K562 (cell line): Measurements from ENCODE around the gene SUPT16H.

Experiments used
- CEBPB ChIP-seq: fragments of 450-650 bp; IDR thresholded peaks from 2 replicates; pipeline ENCODE4 v1.6.1; 2016; ENCODE audit warnings: missing genetic modification characterization, missing compliant biosample characterization
- HNRNPUL1 ChIP-seq: fragments of 200-400 bp; formaldehyde crosslinking; IDR thresholded peaks from 2 replicates; pipeline ENCODE4 v1.6.1; 2017; ENCODE audit warnings: low read length
- RBM39 ChIP-seq: fragments of 200-400 bp; formaldehyde crosslinking; optimal IDR thresholded peaks from 2 replicates; pipeline ENCODE3; 2018; ENCODE audit warnings: low read depth, low read length
- SLC30A9 ChIP-seq: fragments of 250-450 bp; sonication (Bioruptor Pico); IDR thresholded peaks from 2 replicates; pipeline ENCODE4 v1.8.0; 2022; ENCODE audit warnings: mild to moderate bottlenecking, moderate library complexity
- TF ChIP-seq, protein P1 (sequence below), 3 experiments: IDR thresholded peaks in 2 of 3; conservative IDR thresholded peaks in 1 of 3; 2 replicates each; pipeline ENCODE4 v1.5.1; 2011 to 2012; ENCODE audit warnings: low read length in 3 of 3, mild to moderate bottlenecking in 3 of 3, control low read depth in 2 of 3, improper control_type of control experiment in 1 of 3, inconsistent platforms in 1 of 3, low read depth in 1 of 3, mixed read lengths in 1 of 3, moderate library complexity in 1 of 3; ENCODE audit not compliant: insufficient read depth in 2 of 3

DNA sequence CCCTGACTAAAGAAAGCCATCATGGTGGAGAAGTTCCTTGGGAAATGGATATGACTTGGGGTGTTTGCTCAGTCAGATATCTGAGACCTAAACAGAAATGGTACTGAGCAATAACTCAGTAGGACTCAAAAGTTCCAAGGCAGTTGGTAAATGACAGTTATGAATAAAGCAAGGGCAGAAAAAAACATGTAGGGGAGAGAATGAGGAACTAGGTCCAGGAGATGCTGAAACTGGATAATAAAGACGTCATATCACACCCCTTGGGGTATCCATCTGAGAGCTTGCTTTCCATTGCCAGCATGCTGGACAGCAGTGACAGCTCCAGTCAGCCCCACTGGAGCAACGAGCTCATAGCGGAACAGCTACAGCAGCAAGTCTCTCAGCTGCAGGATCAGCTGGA is 66.4 kb downstream of the SUPT16H start:
- TF ChIP-seq RBM39 = no peak
- TF ChIP-seq CEBPB (tag) = no peak
- TF ChIP-seq HNRNPUL1 = no peak
- TF ChIP-seq, protein P1, sequence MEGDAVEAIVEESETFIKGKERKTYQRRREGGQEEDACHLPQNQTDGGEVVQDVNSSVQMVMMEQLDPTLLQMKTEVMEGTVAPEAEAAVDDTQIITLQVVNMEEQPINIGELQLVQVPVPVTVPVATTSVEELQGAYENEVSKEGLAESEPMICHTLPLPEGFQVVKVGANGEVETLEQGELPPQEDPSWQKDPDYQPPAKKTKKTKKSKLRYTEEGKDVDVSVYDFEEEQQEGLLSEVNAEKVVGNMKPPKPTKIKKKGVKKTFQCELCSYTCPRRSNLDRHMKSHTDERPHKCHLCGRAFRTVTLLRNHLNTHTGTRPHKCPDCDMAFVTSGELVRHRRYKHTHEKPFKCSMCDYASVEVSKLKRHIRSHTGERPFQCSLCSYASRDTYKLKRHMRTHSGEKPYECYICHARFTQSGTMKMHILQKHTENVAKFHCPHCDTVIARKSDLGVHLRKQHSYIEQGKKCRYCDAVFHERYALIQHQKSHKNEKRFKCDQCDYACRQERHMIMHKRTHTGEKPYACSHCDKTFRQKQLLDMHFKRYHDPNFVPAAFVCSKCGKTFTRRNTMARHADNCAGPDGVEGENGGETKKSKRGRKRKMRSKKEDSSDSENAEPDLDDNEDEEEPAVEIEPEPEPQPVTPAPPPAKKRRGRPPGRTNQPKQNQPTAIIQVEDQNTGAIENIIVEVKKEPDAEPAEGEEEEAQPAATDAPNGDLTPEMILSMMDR (IDR thresholded peaks at IDR 0.05 in 2 of 3, conservative IDR thresholded peaks at IDR 0.05 in 1 of 3; ENCODE audit: insufficient read depth in 2 of 3, low read depth in 1 of 3, low read length in 3 of 3) = no peak
- no peak for TF ChIP-seq SLC30A9 (CRISPR knock-in tag)
